ENCODE data around the gene COPG2.
"Not testable (repeated sequence)": the region's sequence is repeated elsewhere in the genome, so short reads cannot be mapped to it uniquely, and the experiment has no call there.

The COPG2 gene

DNA sequence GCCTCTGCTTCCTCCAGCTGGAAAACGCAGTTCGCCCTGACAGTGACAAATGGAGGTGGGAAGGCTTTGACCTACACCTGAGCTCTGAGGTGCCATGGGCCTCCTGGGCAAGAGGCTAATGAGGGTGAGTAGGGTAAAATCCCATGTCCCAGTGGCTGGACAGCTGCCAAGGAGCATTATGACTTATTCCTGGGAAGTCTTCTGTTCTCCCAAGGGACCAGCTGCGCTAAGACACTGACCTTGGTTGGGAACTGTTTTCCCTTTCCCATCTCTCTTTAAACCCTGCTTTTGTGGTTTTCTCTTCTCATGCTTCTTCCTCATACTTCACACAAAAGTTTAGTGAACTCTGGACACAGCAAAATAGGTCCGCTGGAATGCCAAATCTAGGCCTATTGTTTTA is 72.6 kb downstream of the COPG2 start:
- Histone ChIP-seq H3K27ac (ENCODE audit: low read depth, low read length) (no peak overlapping the region), H3K4me2 (ENCODE audit: low read depth, low read length, poor library complexity, severe bottlenecking) (no peak overlapping the region), H2AFZ (ENCODE audit: low read depth, low read length, severe bottlenecking) (no peak overlapping the region), H3K4me3 (ENCODE audit: insufficient read depth, low read length, poor library complexity, severe bottlenecking) (no peak overlapping the region), H4K20me1 (ENCODE audit: low read depth, low read length) (no peaks in the 10 kb centered on the region), H3K79me2 (ENCODE audit: insufficient read depth, low read length) (no peaks in the 10 kb centered on the region), H3K9me2 (replicated peaks; ENCODE audit: insufficient read depth, low read length) (no peaks in the 10 kb centered on the region), H3K9me3 (ENCODE audit: insufficient read depth, low read length) (no peaks in the 10 kb centered on the region), H3K9ac (ENCODE audit: low read length) (no peak overlapping the region), H3K27me3 (ENCODE audit: low read length) (no peaks in the 10 kb centered on the region), H3F3A (ENCODE audit: insufficient read depth) (no peaks in the 10 kb centered on the region), H3K36me3 (ENCODE audit: low read length) (no peaks in the 10 kb centered on the region)
- no peak for TF ChIP-seq EZH2phosphoT487 (conservative IDR thresholded peaks at IDR 0.05; ENCODE audit: low read length)
- TF ChIP-seq, protein P1, sequence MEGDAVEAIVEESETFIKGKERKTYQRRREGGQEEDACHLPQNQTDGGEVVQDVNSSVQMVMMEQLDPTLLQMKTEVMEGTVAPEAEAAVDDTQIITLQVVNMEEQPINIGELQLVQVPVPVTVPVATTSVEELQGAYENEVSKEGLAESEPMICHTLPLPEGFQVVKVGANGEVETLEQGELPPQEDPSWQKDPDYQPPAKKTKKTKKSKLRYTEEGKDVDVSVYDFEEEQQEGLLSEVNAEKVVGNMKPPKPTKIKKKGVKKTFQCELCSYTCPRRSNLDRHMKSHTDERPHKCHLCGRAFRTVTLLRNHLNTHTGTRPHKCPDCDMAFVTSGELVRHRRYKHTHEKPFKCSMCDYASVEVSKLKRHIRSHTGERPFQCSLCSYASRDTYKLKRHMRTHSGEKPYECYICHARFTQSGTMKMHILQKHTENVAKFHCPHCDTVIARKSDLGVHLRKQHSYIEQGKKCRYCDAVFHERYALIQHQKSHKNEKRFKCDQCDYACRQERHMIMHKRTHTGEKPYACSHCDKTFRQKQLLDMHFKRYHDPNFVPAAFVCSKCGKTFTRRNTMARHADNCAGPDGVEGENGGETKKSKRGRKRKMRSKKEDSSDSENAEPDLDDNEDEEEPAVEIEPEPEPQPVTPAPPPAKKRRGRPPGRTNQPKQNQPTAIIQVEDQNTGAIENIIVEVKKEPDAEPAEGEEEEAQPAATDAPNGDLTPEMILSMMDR (IDR thresholded peaks at IDR 0.05; ENCODE audit: insufficient read depth, low read length, poor library complexity, severe bottlenecking), result no peak

DNA sequence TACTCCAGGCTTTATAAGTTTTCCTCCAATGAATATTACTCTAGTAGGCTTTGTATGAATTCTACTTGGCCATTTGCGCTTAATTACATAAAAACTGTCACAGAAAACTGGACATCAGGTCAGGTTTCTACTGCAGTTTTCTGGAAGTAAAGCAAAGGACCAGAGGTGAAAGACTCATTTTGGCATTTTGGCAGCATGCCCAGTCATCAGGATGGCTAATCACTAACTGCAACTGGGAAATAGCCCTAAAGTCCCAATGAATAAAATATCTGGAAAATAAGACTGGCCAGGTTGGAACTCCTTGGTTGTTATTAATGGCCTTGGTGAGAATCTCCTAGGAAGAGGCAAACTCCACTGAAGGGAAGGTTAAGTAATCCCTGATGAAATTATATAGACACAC is 75.5 kb downstream of the COPG2 start:
- Histone ChIP-seq H4K20me1 (ENCODE audit: low read depth, low read length) (no peaks in the 10 kb centered on the region), H3K9me3 (ENCODE audit: insufficient read depth, low read length) (no peaks in the 10 kb centered on the region), H3K4me2 (ENCODE audit: low read depth, low read length, poor library complexity, severe bottlenecking) (no peak overlapping the region), H3K9me2 (replicated peaks; ENCODE audit: insufficient read depth, low read length) (no peaks in the 10 kb centered on the region), H3K4me3 (ENCODE audit: insufficient read depth, low read length, poor library complexity, severe bottlenecking) (no peak overlapping the region), H3F3A (ENCODE audit: insufficient read depth) (no peaks in the 10 kb centered on the region), H3K27me3 (ENCODE audit: low read length) (no peaks in the 10 kb centered on the region), H2AFZ (ENCODE audit: low read depth, low read length, severe bottlenecking) (no peak overlapping the region), H3K27ac (ENCODE audit: low read depth, low read length) (no peak overlapping the region), H3K79me2 (ENCODE audit: insufficient read depth, low read length) (no peaks in the 10 kb centered on the region), H3K9ac (ENCODE audit: low read length) (no peak overlapping the region), H3K36me3 (ENCODE audit: low read length) (no peaks in the 10 kb centered on the region)
- TF ChIP-seq, protein P1 (IDR thresholded peaks at IDR 0.05; ENCODE audit: insufficient read depth, low read length, poor library complexity, severe bottlenecking), result no peak
- TF ChIP-seq EZH2phosphoT487 (conservative IDR thresholded peaks at IDR 0.05; ENCODE audit: low read length), result no peak

DNA sequence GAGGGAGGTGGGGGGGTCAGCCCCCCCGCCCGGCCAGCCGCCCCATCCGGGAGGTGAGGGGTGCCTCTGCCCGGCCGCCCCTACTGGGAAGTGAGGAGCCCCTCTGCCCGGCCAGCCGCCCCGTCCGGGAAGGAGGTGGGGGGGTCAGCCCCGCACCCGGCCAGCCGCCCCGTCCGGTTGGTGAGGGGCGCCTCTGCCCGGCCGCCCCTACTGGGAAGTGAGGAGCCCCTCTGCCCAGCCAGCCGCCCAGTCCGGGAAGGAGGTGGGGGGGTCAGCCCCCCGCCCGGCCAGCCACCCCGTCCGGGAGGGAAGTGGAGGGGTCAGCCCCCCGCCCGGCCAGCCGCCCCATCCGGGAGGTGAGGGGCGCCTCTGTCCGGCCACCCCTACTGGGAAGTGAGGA is 77.1 kb downstream of the COPG2 start:
- H3K4me2 ChIP-seq (ENCODE audit: low read depth, low read length, poor library complexity, severe bottlenecking); H3K9me3 ChIP-seq (ENCODE audit: insufficient read depth, low read length); H3K36me3 ChIP-seq (ENCODE audit: low read length); H4K20me1 ChIP-seq (ENCODE audit: low read depth, low read length); H3F3A ChIP-seq (ENCODE audit: insufficient read depth); H3K4me3 ChIP-seq (ENCODE audit: insufficient read depth, low read length, poor library complexity, severe bottlenecking); H3K27ac ChIP-seq (ENCODE audit: low read depth, low read length); H3K9me2 ChIP-seq (replicated peaks; ENCODE audit: insufficient read depth, low read length); H2AFZ ChIP-seq (ENCODE audit: low read depth, low read length, severe bottlenecking); H3K9ac ChIP-seq (ENCODE audit: low read length); H3K79me2 ChIP-seq (ENCODE audit: insufficient read depth, low read length); H3K27me3 ChIP-seq (ENCODE audit: low read length): not testable (repeated sequence)

DNA sequence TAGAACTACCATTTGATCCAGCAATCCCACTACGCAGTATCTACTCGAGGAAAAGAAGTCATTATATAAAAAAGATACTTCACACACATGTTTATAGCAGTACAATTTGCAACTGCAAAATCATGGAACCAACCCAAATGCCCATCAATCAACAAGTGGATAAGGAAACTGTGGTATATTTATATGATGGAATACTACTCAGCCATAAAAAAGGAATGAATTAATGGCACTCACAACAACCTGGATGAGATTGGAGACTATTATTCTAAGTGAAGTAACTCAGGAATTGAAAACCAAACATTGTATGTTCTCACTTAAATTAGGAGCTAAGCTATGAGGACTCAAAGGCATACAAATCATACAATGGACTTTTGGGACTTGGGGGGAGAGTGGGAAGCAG is 82.6 kb downstream of the COPG2 start:
- not testable (repeated sequence) for H4K20me1 ChIP-seq (ENCODE audit: low read depth, low read length); H3K9ac ChIP-seq (ENCODE audit: low read length); H3K27ac ChIP-seq (ENCODE audit: low read depth, low read length); H3K36me3 ChIP-seq (ENCODE audit: low read length); H3K27me3 ChIP-seq (ENCODE audit: low read length); H3K9me2 ChIP-seq (replicated peaks; ENCODE audit: insufficient read depth, low read length); H3K79me2 ChIP-seq (ENCODE audit: insufficient read depth, low read length); H2AFZ ChIP-seq (ENCODE audit: low read depth, low read length, severe bottlenecking); H3K9me3 ChIP-seq (ENCODE audit: insufficient read depth, low read length); H3K4me3 ChIP-seq (ENCODE audit: insufficient read depth, low read length, poor library complexity, severe bottlenecking); H3K4me2 ChIP-seq (ENCODE audit: low read depth, low read length, poor library complexity, severe bottlenecking); H3F3A ChIP-seq (ENCODE audit: insufficient read depth)

DNA sequence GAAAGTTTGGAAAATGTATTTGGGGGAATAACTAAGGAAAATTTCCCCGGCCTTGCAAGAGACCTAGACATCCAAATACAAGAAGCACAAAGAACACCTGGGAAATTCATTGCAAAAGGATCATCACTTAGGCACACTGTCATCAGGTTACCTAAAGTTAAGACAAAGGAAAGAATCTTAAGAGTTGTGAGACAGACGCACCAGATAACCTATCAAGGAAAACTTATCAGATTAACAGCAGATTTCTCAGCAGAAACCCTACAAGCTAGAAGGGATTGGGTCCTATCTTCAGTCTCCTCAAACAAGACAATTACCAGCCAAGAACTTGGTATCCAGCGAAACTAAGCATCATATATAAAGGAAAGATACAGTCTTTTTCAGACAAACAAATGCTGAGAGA is 93.4 kb downstream of the COPG2 start:
- not testable (repeated sequence) for H3K27ac ChIP-seq (ENCODE audit: low read depth, low read length); H3K9ac ChIP-seq (ENCODE audit: low read length); H3K79me2 ChIP-seq (ENCODE audit: insufficient read depth, low read length); H3K36me3 ChIP-seq (ENCODE audit: low read length); H3K4me3 ChIP-seq (ENCODE audit: insufficient read depth, low read length, poor library complexity, severe bottlenecking); H3K9me2 ChIP-seq (replicated peaks; ENCODE audit: insufficient read depth, low read length); H3K4me2 ChIP-seq (ENCODE audit: low read depth, low read length, poor library complexity, severe bottlenecking); H4K20me1 ChIP-seq (ENCODE audit: low read depth, low read length); H2AFZ ChIP-seq (ENCODE audit: low read depth, low read length, severe bottlenecking); H3F3A ChIP-seq (ENCODE audit: insufficient read depth); H3K27me3 ChIP-seq (ENCODE audit: low read length); H3K9me3 ChIP-seq (ENCODE audit: insufficient read depth, low read length)

DNA sequence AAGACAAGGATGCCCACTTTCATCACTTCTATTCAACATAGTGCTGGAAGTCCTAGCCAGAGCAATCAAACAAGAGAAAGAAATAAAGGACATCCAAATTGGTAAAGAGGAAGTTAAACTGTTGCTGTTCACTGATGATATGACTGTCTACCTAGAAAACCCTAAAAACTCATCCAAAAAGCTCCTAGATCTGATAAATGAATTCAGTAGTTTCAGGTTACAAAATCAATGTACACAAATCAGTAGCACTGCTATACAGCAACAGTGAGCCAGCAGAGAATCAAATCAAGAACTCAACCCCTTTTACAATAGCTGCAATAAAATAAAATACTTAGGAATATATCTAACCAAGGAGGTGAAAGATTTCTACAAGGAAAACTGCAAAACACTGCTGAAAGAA is 98.4 kb downstream of the COPG2 start:
- not testable (repeated sequence) for H3K79me2 ChIP-seq (ENCODE audit: insufficient read depth, low read length); H3K36me3 ChIP-seq (ENCODE audit: low read length); H3K4me3 ChIP-seq (ENCODE audit: insufficient read depth, low read length, poor library complexity, severe bottlenecking); H4K20me1 ChIP-seq (ENCODE audit: low read depth, low read length); H3K9me3 ChIP-seq (ENCODE audit: insufficient read depth, low read length); H2AFZ ChIP-seq (ENCODE audit: low read depth, low read length, severe bottlenecking); H3F3A ChIP-seq (ENCODE audit: insufficient read depth); H3K27ac ChIP-seq (ENCODE audit: low read depth, low read length); H3K4me2 ChIP-seq (ENCODE audit: low read depth, low read length, poor library complexity, severe bottlenecking); H3K9me2 ChIP-seq (replicated peaks; ENCODE audit: insufficient read depth, low read length); H3K27me3 ChIP-seq (ENCODE audit: low read length); H3K9ac ChIP-seq (ENCODE audit: low read length)
